Measurements from ENCODE around the gene ICE1.
"Not testable (repeated sequence)": the region's sequence is repeated elsewhere in the genome, so short reads cannot be mapped to it uniquely, and the experiment has no call there.

The ICE1 gene

GRCh38 chr5:5421961-5422818 is at the start of gene ICE1:
ICE1 (plus strand) TSS chr5:5422677; CDS start chr5:5422916, 239 bp downstream.
- DNase-seq = peak; percentile 97

- no peak for DNase-seq
These were observed 49.5 kb upstream of the ICE1 start for GRCh38 chr5:5372930-5373329.

GRCh38 chr5:5373351-5373989 is 49.0 kb upstream of the ICE1 start:
- DNase-seq = no peak

- no peak for DNase-seq
These were observed 48.3 kb upstream of the ICE1 start for GRCh38 chr5:5374009-5374715.

GRCh38 chr5:5377780-5378179 is 44.7 kb upstream of the ICE1 start:
- no peak for DNase-seq

- DNase-seq = no peak
These were observed 43.9 kb upstream of the ICE1 start for GRCh38 chr5:5378531-5378930.

GRCh38 chr5:5380298-5380697 is 42.2 kb upstream of the ICE1 start:
- DNase-seq = no peak

- no peak for DNase-seq
These were observed 41.1 kb upstream of the ICE1 start for GRCh38 chr5:5381310-5381913.

- DNase-seq = no peak
These were observed 39.0 kb upstream of the ICE1 start for GRCh38 chr5:5383461-5383860.

- DNase-seq = no peak
These were observed 37.7 kb upstream of the ICE1 start for GRCh38 chr5:5384660-5385330.

- DNase-seq = no peak
These were observed 37.2 kb upstream of the ICE1 start for GRCh38 chr5:5385331-5385662.

- no peak for DNase-seq
These were observed 36.1 kb upstream of the ICE1 start for GRCh38 chr5:5386329-5386728.

- no peak for DNase-seq
These were observed 35.3 kb upstream of the ICE1 start for GRCh38 chr5:5387192-5387591.

GRCh38 chr5:5387777-5388176 is 34.7 kb upstream of the ICE1 start:
- DNase-seq = no peak

GRCh38 chr5:5390121-5390869 is 32.2 kb upstream of the ICE1 start:
- not testable (repeated sequence) for DNase-seq

- DNase-seq = not testable (repeated sequence)
These were observed 30.0 kb upstream of the ICE1 start for GRCh38 chr5:5392504-5392903.

GRCh38 chr5:5394384-5394986 is 28.0 kb upstream of the ICE1 start:
- DNase-seq = peak; percentile 5

- DNase-seq = not testable (repeated sequence)
These were observed 27.4 kb upstream of the ICE1 start for GRCh38 chr5:5395093-5395492.

- DNase-seq = no peak
These were observed 24.4 kb upstream of the ICE1 start for GRCh38 chr5:5398071-5398470.

- DNase-seq = no peak
These were observed 21.4 kb upstream of the ICE1 start for GRCh38 chr5:5401095-5401494.

GRCh38 chr5:5403741-5404140 is 18.7 kb upstream of the ICE1 start:
- DNase-seq = no peak

GRCh38 chr5:5404381-5404780 is 18.1 kb upstream of the ICE1 start:
- DNase-seq = no peak
